ENCODE results near the gene TFRC.
A peak's percentile ranks its signal among the peaks of the same experiment; 100 is the strongest.
"Not testable (repeated sequence)": the region's sequence is repeated elsewhere in the genome, so short reads cannot be mapped to it uniquely, and the experiment has no call there.

Gene TFRC

GRCh38 chr3:196081834-196082618, at the start of gene TFRC:
Gene TFRC (minus strand): TSS chr3:196082090. CDS start chr3:196077099, 4,991 bp downstream.
- DNase-seq (ENCODE audit: low read depth, low spot score) = peak; percentile 55

GRCh38 chr3:196128172-196128843, 46.4 kb upstream of the TFRC start:
- no peak for DNase-seq (ENCODE audit: low read depth, low spot score)

- DNase-seq (ENCODE audit: low read depth, low spot score) = no peak
Measured at GRCh38 chr3:196127308-196128040, 45.6 kb upstream of the TFRC start.

- DNase-seq (ENCODE audit: low read depth, low spot score) = no peak
Measured at GRCh38 chr3:196124608-196125007, 42.7 kb upstream of the TFRC start.

- DNase-seq (ENCODE audit: low read depth, low spot score) = no peak
Measured at GRCh38 chr3:196122688-196123046, 40.8 kb upstream of the TFRC start.

GRCh38 chr3:196122021-196122687, 40.3 kb upstream of the TFRC start:
- DNase-seq (ENCODE audit: low read depth, low spot score) = no peak

- no peak for DNase-seq (ENCODE audit: low read depth, low spot score)
Measured at GRCh38 chr3:196121066-196121465, 39.2 kb upstream of the TFRC start.

- DNase-seq (ENCODE audit: low read depth, low spot score) = no peak
Measured at GRCh38 chr3:196120291-196120951, 38.5 kb upstream of the TFRC start.

GRCh38 chr3:196117809-196118208, 35.9 kb upstream of the TFRC start:
- no peak for DNase-seq (ENCODE audit: low read depth, low spot score)

GRCh38 chr3:196115678-196116083, 33.8 kb upstream of the TFRC start:
- DNase-seq (ENCODE audit: low read depth, low spot score) = no peak

- DNase-seq (ENCODE audit: low read depth, low spot score) = no peak
Measured at GRCh38 chr3:196111939-196112386, 30.1 kb upstream of the TFRC start.

GRCh38 chr3:196108075-196108743, 26.3 kb upstream of the TFRC start:
- no peak for DNase-seq (ENCODE audit: low read depth, low spot score)

- DNase-seq (ENCODE audit: low read depth, low spot score) = not testable (repeated sequence)
Measured at GRCh38 chr3:196104707-196105106, 22.8 kb upstream of the TFRC start.

GRCh38 chr3:196098365-196098980, 16.6 kb upstream of the TFRC start:
- DNase-seq (ENCODE audit: low read depth, low spot score) = not testable (repeated sequence)

GRCh38 chr3:196097373-196098154, 15.7 kb upstream of the TFRC start:
- no peak for DNase-seq (ENCODE audit: low read depth, low spot score)

- no peak for DNase-seq (ENCODE audit: low read depth, low spot score)
Measured at GRCh38 chr3:196096382-196096953, 14.6 kb upstream of the TFRC start.

GRCh38 chr3:196093317-196094111, 11.6 kb upstream of the TFRC start:
- no peak for DNase-seq (ENCODE audit: low read depth, low spot score)

GRCh38 chr3:196087906-196088305, 6.0 kb upstream of the TFRC start:
- no peak for DNase-seq (ENCODE audit: low read depth, low spot score)
